GM12878 (cell line): ENCODE data around the gene ARHGAP32. TPM values are rescaled to one million over a fixed set of nuclear protein-coding genes. Genes with fewer than 3 reads are reported as not detected.

Experiments
- ATAC-seq: fragments of 200-7000 bp; cut with Tn5 transposase; 3 replicates; pipeline ENCODE4 v1.9.1; 2020; ENCODE audit warnings: mild to moderate bottlenecking, moderate library complexity
- BruUV-seq: library from RNA; stranded (reverse); fragments of 400-500 nt; replicated peaks from 2 replicates; lab custom pipeline; 2021; lab: Mats Ljungman, UMichigan
- CTCF ChIA-PET: fragments of 300-600 bp; sonication (Branson Sonifier 250); formaldehyde crosslinking; extraction: SDS; loops from one replicate; lab custom pipeline; 2021; ENCODE audit warnings: inconsistent platforms; lab: Yijun Ruan, JAX
- POLR2A ChIA-PET: fragments of 350-600 bp; formaldehyde crosslinking; extraction: SDS; loops from one replicate; lab custom pipeline; 2021; ENCODE audit warnings: inconsistent platforms; lab: Charles Lee
- RAD21 ChIA-PET: fragments of 300-600 bp; sonication (Branson Sonifier 250); formaldehyde crosslinking; loops from one replicate; lab custom pipeline; 2023; ENCODE audit warnings: antibody characterized with exemption; ENCODE audit not compliant: unreplicated experiment; lab: Charles Lee
- SMC1A ChIA-PET: fragments of 300-600 bp; sonication (Branson Sonifier 250); formaldehyde crosslinking; loops from one replicate; lab custom pipeline; 2023; ENCODE audit not compliant: unreplicated experiment, uncharacterized antibody; lab: Charles Lee
- DNase-seq: peaks from one replicate; pipeline ENCODE4 v3.0.0-alpha.2; 2011; ENCODE audit warnings: low read depth, low spot score
- FAIRE-seq: peaks from 3 replicates; lab custom pipeline; 2011; peaks lifted over from hg19 to GRCh38; lab: Jason Lieb, UNC
- H2AFZ ChIP-seq: 2 replicates; pipeline ENCODE4 v1.6.0; 2011; ENCODE audit warnings: low read depth, low read length, control low read depth; ENCODE audit not compliant: control insufficient read depth
- H3K27ac ChIP-seq: 2 replicates; pipeline ENCODE4 v1.5.1; 2011; ENCODE audit warnings: control low read depth; ENCODE audit not compliant: control insufficient read depth, insufficient read depth
- H3K27me3 ChIP-seq, 2 experiments: replicated peaks in 1 of 2; 2 replicates each; pipeline versions ENCODE4 v1.6.0 to v1.6.1; 2011; ENCODE audit warnings: low read length in 1 of 2; ENCODE audit not compliant: control insufficient read depth in 2 of 2, insufficient read depth in 2 of 2
- H3K36me3 ChIP-seq, 2 experiments: 2 replicates each; pipeline ENCODE4 v1.5.1; 2011; ENCODE audit warnings: low read length in 1 of 2; ENCODE audit not compliant: control insufficient read depth in 2 of 2, insufficient read depth in 2 of 2
- H3K4me1 ChIP-seq: 2 replicates; pipeline ENCODE4 v1.6.1; 2011; ENCODE audit warnings: mild to moderate bottlenecking, low read length, moderate library complexity, mixed read lengths; ENCODE audit not compliant: control insufficient read depth, insufficient read depth
- H3K4me2 ChIP-seq: 2 replicates; pipeline ENCODE4 v1.6.0; 2011; ENCODE audit warnings: control low read depth; ENCODE audit not compliant: control insufficient read depth, insufficient read depth
- H3K4me3 ChIP-seq: fragments of 200-600 bp; sonication (generic); 2 replicates; pipeline ENCODE4 v1.5.1; 2016
- H3K79me2 ChIP-seq: 2 replicates; pipeline ENCODE4 v1.6.0; 2011; ENCODE audit warnings: low read length; ENCODE audit not compliant: control insufficient read depth, insufficient read depth
- H3K9ac ChIP-seq: 2 replicates; pipeline ENCODE4 v1.8.0; 2011; ENCODE audit warnings: low read length, control low read depth, mixed read lengths; ENCODE audit not compliant: control insufficient read depth, insufficient read depth
- H3K9me3 ChIP-seq: replicated peaks from 3 replicates; pipeline ENCODE4 v1.5.1; 2011; ENCODE audit warnings: mild to moderate bottlenecking, low read length; ENCODE audit not compliant: control insufficient read depth, insufficient read depth
- H4K20me1 ChIP-seq: 2 replicates; pipeline ENCODE4 v1.6.0; 2011; ENCODE audit not compliant: control insufficient read depth, insufficient read depth
- E2F4 ChIP-seq: IDR thresholded peaks from 2 replicates; pipeline ENCODE4 v1.6.1; 2012; ENCODE audit warnings: low read depth, low read length, improper control_type of control experiment
- HDAC6 ChIP-seq: fragments of 200-600 bp; sonication (generic); IDR thresholded peaks from one replicate; pipeline ENCODE4 v1.8.0; 2017; ENCODE audit warnings: antibody characterized with exemption; ENCODE audit not compliant: unreplicated experiment
- IRF3 ChIP-seq: fragments of 450-650 bp; IDR thresholded peaks from 2 replicates; pipeline ENCODE4 v1.6.1; 2014; ENCODE audit warnings: mild to moderate bottlenecking
- MAX ChIP-seq: IDR thresholded peaks from 2 replicates; pipeline ENCODE4 v1.6.1; 2012; ENCODE audit warnings: low read depth, low read length, improper control_type of control experiment
- NFIC ChIP-seq: IDR thresholded peaks from 2 replicates; pipeline ENCODE4 v1.6.1; 2012; ENCODE audit warnings: low read depth, mild to moderate bottlenecking, inconsistent platforms, low read length, moderate library complexity
- RB1 ChIP-seq: fragments of 450-650 bp; formaldehyde crosslinking; IDR thresholded peaks from 2 replicates; pipeline ENCODE4 v1.6.1; 2017; ENCODE audit warnings: mild to moderate bottlenecking, borderline replicate concordance
- SMARCA5 ChIP-seq: fragments of 450-650 bp; IDR thresholded peaks from 2 replicates; pipeline ENCODE4 v1.6.1; 2017; ENCODE audit warnings: mild to moderate bottlenecking
- TCF12 ChIP-seq: IDR thresholded peaks from 2 replicates; pipeline ENCODE4 v1.6.1; 2011; ENCODE audit warnings: low read depth, mild to moderate bottlenecking, low read length
- TCF7 ChIP-seq: IDR thresholded peaks from 2 replicates; pipeline ENCODE4 v1.6.1; 2014; ENCODE audit warnings: antibody characterized with exemption, borderline replicate concordance
- ZNF622 ChIP-seq: fragments of 450-650 bp; IDR thresholded peaks from 2 replicates; pipeline ENCODE4 v1.6.1; 2017; ENCODE audit warnings: mild to moderate bottlenecking, inconsistent platforms
- WGBS: methylation state at CpG from one replicate; pipeline ENCODE4 v1.1.6; 2016; ENCODE audit warnings: low lambda C conversion rate; ENCODE audit not compliant: insufficient replicate concordance, insufficient coverage; ENCODE audit errors: missing lambda C conversion rate; 5-methylcytosine and 5-hydroxymethylcytosine counted together
- in situ Hi-C: fragments of 300-500 bp; cut with MboI; formaldehyde crosslinking; loops from 9 replicates; pipeline ENCODE4 v1.14.3; 2018; ENCODE audit warnings: mixed read lengths
- intact Hi-C: fragments of 100-400 bp; cut with micrococcal nuclease; formaldehyde crosslinking; loops from one replicate; pipeline ENCODE4 v1.14.2; 2022; ENCODE audit not compliant: unreplicated experiment
- polyA plus RNA-seq, 11 experiments: library from polyadenylated mRNA; depleted of rRNA in 4 of 11; unstranded in 6 of 11; stranded (reverse) in 5 of 11; fragments of >200 nt; fragmentation: Nextera tagmentation in 4 of 11; fragmentation: Illumina TruSeq in 1 of 11; extraction: Ambion mirVana in 4 of 11; extraction: Trizol in 1 of 11; gene quantifications; 1 replicate in 1 of 11; 2 replicates in 10 of 11; pipeline versions ENCODE4 v1.2.1 to v1.2.3, GENCODE V29; 2011 to 2016; ENCODE audit warnings: inconsistent platforms in 2 of 11, missing spikeins in 2 of 11, low read depth in 1 of 11
- total RNA-seq, 4 experiments: library from RNA; depleted of rRNA in 3 of 4; stranded (reverse); fragments of >200 nt in 3 of 4; fragmentation: Illumina TruSeq in 1 of 4; extraction: Trizol in 1 of 4; gene quantifications; 2 replicates each; pipeline versions ENCODE4 v1.2.1 to v1.2.3, GENCODE V29; 2013 to 2021
- TF ChIP-seq, protein P1 (sequence below): fragments of 450-650 bp; IDR thresholded peaks from 2 replicates; pipeline ENCODE4 v1.6.1; 2017; ENCODE audit warnings: mild to moderate bottlenecking
- TF ChIP-seq, protein P2 (sequence below): fragments of 450-650 bp; IDR thresholded peaks from 2 replicates; pipeline ENCODE4 v1.6.1; 2016; ENCODE audit warnings: mild to moderate bottlenecking, moderate library complexity, borderline replicate concordance
- TF ChIP-seq, protein P3 (sequence below): IDR thresholded peaks from 2 replicates; pipeline ENCODE4 v1.6.1; 2012; ENCODE audit warnings: mild to moderate bottlenecking, low read depth, low read length

ARHGAP32 gene
- total and polyA plus RNA-seq, 10 of the 15 experiments (the other 5 are each of a cell fraction or from before 2014, with no cell fraction given), result under 0.01 to 0.46 (median 0.12) TPM; not detected in 1

DNA sequence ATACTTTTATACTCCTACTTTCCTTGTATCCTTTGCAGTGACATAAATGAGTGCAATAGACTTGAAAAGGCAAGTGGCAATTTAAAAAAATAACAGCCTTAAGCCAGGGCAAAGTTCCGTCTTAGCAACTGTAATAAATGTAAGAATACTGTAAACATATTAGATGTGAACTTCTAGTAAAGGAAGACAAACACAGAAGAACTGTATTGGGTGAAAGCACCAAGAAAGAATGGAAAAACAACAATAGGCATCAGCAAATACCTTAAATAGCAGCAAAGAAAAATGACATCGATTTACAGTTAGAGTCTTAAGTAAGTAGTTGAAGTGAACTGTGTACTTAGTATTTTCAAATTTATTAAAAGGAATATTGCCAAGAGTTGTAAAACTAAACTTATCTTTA is 174.0 kb downstream of the ARHGAP32 start:
- H3K9me3 ChIP-seq, result no peaks in the 10 kb centered on the region
- no peaks in the 10 kb centered on the region for H4K20me1 ChIP-seq
- no peak overlapping the region for H3K27ac ChIP-seq
- FAIRE-seq (no peak), ATAC-seq (no peak), DNase-seq (no peak)
- in situ Hi-C loops (no loop called here), intact Hi-C loops (no loop called here)
- WGBS, result 19% methylated on average over 2 of the region's 2 CpGs
- no peak overlapping the region for H3K4me2 ChIP-seq
- ChIA-PET SMC1A (no interaction called here), RAD21 (no interaction called here), POLR2A (no interaction called here), CTCF (no interaction called here)
- no peak overlapping the region for H3K9ac ChIP-seq
- H3K79me2 ChIP-seq, result no peaks in the 10 kb centered on the region
- no peaks in the 10 kb centered on the region for H3K27me3 ChIP-seq
- BruUV-seq, result no TSS peak
- no peak overlapping the region for H2AFZ ChIP-seq
- no peaks in the 10 kb centered on the region for H3K4me1 ChIP-seq
- H3K36me3 ChIP-seq, result no peaks in the 10 kb centered on the region
- H3K4me3 ChIP-seq, result no peak overlapping the region
- TF ChIP-seq E2F4 (no peak), SMARCA5 (no peak), TCF7 (no peak), TCF12 (no peak), IRF3 (no peak), MAX (no peak), HDAC6 (no peak), ZNF622 (no peak), NFIC (no peak), RB1 (no peak)
- TF ChIP-seq, protein P1, sequence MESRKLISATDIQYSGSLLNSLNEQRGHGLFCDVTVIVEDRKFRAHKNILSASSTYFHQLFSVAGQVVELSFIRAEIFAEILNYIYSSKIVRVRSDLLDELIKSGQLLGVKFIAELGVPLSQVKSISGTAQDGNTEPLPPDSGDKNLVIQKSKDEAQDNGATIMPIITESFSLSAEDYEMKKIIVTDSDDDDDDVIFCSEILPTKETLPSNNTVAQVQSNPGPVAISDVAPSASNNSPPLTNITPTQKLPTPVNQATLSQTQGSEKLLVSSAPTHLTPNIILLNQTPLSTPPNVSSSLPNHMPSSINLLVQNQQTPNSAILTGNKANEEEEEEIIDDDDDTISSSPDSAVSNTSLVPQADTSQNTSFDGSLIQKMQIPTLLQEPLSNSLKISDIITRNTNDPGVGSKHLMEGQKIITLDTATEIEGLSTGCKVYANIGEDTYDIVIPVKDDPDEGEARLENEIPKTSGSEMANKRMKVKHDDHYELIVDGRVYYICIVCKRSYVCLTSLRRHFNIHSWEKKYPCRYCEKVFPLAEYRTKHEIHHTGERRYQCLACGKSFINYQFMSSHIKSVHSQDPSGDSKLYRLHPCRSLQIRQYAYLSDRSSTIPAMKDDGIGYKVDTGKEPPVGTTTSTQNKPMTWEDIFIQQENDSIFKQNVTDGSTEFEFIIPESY, result no peak
- TF ChIP-seq, protein P2, sequence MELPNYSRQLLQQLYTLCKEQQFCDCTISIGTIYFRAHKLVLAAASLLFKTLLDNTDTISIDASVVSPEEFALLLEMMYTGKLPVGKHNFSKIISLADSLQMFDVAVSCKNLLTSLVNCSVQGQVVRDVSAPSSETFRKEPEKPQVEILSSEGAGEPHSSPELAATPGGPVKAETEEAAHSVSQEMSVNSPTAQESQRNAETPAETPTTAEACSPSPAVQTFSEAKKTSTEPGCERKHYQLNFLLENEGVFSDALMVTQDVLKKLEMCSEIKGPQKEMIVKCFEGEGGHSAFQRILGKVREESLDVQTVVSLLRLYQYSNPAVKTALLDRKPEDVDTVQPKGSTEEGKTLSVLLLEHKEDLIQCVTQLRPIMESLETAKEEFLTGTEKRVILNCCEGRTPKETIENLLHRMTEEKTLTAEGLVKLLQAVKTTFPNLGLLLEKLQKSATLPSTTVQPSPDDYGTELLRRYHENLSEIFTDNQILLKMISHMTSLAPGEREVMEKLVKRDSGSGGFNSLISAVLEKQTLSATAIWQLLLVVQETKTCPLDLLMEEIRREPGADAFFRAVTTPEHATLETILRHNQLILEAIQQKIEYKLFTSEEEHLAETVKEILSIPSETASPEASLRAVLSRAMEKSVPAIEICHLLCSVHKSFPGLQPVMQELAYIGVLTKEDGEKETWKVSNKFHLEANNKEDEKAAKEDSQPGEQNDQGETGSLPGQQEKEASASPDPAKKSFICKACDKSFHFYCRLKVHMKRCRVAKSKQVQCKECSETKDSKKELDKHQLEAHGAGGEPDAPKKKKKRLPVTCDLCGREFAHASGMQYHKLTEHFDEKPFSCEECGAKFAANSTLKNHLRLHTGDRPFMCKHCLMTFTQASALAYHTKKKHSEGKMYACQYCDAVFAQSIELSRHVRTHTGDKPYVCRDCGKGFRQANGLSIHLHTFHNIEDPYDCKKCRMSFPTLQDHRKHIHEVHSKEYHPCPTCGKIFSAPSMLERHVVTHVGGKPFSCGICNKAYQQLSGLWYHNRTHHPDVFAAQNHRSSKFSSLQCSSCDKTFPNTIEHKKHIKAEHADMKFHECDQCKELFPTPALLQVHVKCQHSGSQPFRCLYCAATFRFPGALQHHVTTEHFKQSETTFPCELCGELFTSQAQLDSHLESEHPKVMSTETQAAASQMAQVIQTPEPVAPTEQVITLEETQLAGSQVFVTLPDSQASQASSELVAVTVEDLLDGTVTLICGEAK, result no peak
- TF ChIP-seq, protein P3, sequence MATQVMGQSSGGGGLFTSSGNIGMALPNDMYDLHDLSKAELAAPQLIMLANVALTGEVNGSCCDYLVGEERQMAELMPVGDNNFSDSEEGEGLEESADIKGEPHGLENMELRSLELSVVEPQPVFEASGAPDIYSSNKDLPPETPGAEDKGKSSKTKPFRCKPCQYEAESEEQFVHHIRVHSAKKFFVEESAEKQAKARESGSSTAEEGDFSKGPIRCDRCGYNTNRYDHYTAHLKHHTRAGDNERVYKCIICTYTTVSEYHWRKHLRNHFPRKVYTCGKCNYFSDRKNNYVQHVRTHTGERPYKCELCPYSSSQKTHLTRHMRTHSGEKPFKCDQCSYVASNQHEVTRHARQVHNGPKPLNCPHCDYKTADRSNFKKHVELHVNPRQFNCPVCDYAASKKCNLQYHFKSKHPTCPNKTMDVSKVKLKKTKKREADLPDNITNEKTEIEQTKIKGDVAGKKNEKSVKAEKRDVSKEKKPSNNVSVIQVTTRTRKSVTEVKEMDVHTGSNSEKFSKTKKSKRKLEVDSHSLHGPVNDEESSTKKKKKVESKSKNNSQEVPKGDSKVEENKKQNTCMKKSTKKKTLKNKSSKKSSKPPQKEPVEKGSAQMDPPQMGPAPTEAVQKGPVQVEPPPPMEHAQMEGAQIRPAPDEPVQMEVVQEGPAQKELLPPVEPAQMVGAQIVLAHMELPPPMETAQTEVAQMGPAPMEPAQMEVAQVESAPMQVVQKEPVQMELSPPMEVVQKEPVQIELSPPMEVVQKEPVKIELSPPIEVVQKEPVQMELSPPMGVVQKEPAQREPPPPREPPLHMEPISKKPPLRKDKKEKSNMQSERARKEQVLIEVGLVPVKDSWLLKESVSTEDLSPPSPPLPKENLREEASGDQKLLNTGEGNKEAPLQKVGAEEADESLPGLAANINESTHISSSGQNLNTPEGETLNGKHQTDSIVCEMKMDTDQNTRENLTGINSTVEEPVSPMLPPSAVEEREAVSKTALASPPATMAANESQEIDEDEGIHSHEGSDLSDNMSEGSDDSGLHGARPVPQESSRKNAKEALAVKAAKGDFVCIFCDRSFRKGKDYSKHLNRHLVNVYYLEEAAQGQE, result no peak
